Stimulated activated naive CD8-positive, alpha-beta T cell treated with anti-CD3 and anti-CD28 coated beads, Interleukin-15, amount 100 ng/mL, for 72 hours (primary cell): Measurements from ENCODE around the gene XXYLT1.

Experiments used
- ATAC-seq: fragments of 150-1000 bp; cut with Tn5 transposase; 2 replicates; pipeline ENCODE4 v1.10.0; 2021; ENCODE audit warnings: mild to moderate bottlenecking, moderate library complexity
- DNase-seq, 2 donors: peaks; one replicate each; pipeline ENCODE4 v3.0.0; 2021 to 2022
- H3K27ac Mint-ChIP-seq, 2 donors: one replicate each; pipeline ENCODE4 v1.8.0; 2022; ENCODE audit warnings: mild to moderate bottlenecking in 2 of 2, mixed read lengths in 2 of 2, moderate library complexity in 2 of 2
- H3K27me3 Mint-ChIP-seq: one replicate; pipeline ENCODE4 v1.8.0; 2022; ENCODE audit warnings: mixed read lengths
- H3K4me1 Mint-ChIP-seq: one replicate; pipeline ENCODE4 v1.8.0; 2022; ENCODE audit warnings: mild to moderate bottlenecking, mixed read lengths
- H3K4me3 Mint-ChIP-seq, 2 donors: one replicate each; pipeline ENCODE4 v1.8.0; 2022; ENCODE audit warnings: mild to moderate bottlenecking in 2 of 2, mixed read lengths in 2 of 2, moderate library complexity in 1 of 2
- H3K9me3 Mint-ChIP-seq, 2 donors: one replicate each; pipeline ENCODE4 v1.8.0; 2022; ENCODE audit warnings: mixed read lengths in 2 of 2

The XXYLT1 gene

DNA sequence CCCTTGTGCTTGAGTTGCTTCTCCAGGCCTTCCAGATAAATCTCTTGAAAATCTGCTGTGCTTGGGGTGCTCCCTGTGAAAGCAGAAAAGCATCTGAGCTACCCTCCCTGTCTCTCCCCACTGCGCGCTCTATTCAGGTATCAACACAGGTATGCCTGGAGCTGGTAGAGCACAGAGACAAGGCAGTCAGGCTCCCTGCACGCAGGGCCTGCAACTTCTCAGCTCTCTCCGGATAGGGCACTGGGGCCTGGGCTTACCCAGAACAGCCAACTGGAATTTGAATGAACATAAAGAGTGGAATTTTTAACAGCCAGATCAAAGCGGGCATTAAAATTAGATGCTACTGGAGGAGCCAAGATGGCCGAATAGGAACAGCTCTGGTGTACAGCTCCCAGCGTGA lies 183.6 kb downstream of the XXYLT1 start:
- DNase-seq = no peak
- Mint-ChIP-seq H3K9me3 (no peaks in the 10 kb centered on the region), H3K4me3 (peak overlapping the region; percentile 80 to 81), H3K27ac (peak overlapping the region; percentile 69 to 89), H3K27me3 (no peaks in the 10 kb centered on the region), H3K4me1 (peaks cover 11% of the 10 kb centered on the region)
- peak; percentile 60 for ATAC-seq

DNA sequence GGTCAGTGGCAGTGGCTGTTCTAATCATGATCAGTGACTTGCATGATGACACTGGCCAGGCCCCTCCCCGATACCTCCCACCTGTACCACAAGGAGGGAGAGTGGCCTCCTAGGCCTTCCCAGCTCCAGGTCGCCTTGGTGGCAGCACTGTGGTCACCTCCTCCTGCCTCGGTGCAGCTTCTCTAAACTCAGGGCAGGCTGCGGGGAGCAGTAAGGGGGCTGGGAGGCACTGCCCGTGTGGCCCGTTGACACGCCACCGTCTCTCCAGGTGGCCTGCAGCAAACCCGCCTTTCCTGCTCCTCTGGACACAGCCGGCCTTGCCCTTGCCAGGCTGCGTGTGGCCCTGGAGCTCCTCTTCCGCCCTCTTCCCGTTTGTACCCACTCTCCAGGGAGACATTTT lies 184.1 kb downstream of the XXYLT1 start:
- Mint-ChIP-seq H3K9me3 (no peaks in the 10 kb centered on the region), H3K27me3 (no peaks in the 10 kb centered on the region), H3K4me3 (no peak overlapping the region), H3K4me1 (peaks cover 11% of the 10 kb centered on the region), H3K27ac (no peak overlapping the region)
- DNase-seq = no peak
- ATAC-seq = no peak

DNA sequence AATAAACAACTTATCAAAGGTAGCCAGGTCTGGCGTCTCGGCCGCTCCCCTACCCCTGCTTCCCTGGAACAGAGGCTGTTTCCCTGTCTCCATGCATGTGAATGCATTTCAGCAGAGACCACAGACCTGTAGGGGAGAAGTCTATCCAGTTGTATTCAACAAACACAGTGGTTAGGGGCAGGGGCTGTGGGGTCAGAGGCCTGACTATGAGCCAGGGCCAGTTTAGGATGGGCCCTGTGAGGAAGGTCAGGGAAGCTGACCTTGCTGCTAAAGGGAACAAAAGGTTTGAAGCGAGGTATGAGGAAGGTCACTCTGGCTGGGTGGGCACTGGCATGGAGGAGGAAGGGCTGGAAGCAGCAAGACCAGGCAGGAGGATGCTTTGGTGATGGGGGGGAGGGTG lies 184.6 kb downstream of the XXYLT1 start:
- Mint-ChIP-seq H3K4me1 (peaks cover 11% of the 10 kb centered on the region), H3K4me3 (no peak overlapping the region), H3K9me3 (no peaks in the 10 kb centered on the region), H3K27me3 (no peaks in the 10 kb centered on the region), H3K27ac (no peak overlapping the region)
- ATAC-seq (no peak), DNase-seq (no peak)

DNA sequence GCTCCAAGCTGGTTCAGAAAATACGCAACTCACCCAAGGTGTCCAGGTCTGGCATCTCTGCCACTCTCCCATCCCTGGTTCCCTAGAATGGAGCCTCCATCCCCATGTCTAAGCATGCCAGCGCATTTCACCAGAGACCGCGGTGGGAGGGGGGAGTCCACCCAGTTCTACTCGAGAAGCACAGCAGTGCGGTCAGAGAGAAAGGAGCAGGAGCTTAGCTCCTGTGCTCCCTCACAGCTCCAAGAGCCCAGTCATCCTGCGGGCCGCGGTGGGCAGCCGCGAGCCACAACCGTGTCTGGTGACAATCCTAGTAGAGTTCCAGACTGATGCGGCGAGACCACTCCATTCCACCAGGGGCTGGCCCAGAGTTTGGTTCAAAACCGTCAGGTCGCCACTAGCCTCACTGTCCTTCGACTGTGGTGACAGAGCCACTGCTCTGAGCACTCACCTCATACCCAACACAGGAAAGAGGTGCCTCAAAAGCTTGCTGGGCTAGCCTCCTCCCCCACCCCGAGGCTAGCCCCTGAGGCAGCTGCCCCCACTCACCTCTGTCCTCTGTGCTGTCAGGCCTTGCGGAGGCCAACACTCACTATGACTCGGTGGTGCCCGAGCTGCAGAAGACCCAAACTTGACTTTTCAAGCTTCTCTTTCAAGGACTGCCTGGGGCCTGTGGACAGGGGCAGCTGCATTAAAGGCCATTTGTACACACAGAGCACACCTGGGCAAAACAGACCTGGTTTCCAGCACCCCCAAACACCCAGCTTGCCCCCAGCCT lies 185.4 kb downstream of the XXYLT1 start:
- Mint-ChIP-seq H3K4me3 (no peak overlapping the region), H3K27ac (no peak overlapping the region), H3K27me3 (no peaks in the 10 kb centered on the region), H3K9me3 (no peaks in the 10 kb centered on the region), H3K4me1 (peaks cover 11% of the 10 kb centered on the region)
- no peak for DNase-seq
- ATAC-seq = peak; percentile 39

DNA sequence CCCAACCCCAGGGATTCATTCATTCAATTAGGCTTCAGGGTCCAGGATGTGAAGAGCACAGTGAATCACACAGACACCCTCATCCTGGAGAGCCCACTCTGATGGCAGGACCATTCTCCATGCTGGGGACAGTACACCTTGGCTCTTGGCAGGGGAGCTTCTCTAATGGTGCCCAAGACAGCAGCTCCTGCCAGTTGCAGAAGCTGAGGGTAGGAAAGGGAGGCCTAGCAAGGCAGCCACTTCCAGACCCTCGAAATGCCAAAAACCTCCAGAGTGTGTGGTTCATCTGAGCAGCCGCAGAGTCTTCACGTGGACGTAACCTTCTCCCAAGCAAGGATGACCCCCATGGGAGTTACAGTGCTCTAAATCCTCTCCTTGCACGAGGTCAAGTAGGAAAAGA lies 186.2 kb downstream of the XXYLT1 start:
- no peak for ATAC-seq
- Mint-ChIP-seq H3K27ac (no peak overlapping the region), H3K9me3 (no peaks in the 10 kb centered on the region), H3K4me3 (no peak overlapping the region), H3K27me3 (no peaks in the 10 kb centered on the region), H3K4me1 (peaks cover 16% of the 10 kb centered on the region)
- DNase-seq = no peak

DNA sequence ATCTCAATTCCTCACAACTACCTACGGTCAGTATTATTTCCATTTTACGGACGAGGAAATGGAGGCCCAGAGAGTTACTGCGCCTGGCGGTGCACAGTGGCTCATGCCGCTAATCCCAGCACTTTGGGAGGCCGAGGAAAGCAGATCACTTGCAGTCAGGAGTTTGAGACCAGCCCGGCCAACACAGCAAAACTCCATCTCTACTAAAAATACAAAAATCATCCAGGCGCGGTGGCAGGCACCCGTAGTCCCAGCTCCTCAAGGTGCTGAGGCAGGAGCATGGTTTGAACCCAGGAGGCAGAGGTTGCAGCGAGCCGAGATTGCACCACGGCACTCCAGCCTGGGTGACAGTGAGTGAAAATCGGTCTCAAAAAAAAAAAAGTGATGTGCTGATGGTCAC lies 187.3 kb downstream of the XXYLT1 start:
- no peak overlapping the region for H3K4me3 Mint-ChIP-seq
- peaks cover 18% of the 10 kb centered on the region for H3K4me1 Mint-ChIP-seq
- DNase-seq (no peak), ATAC-seq (no peak)
- H3K27me3 Mint-ChIP-seq = no peaks in the 10 kb centered on the region
- peak overlapping the region in 1 of 2 donors; percentile 16 for H3K27ac Mint-ChIP-seq
- H3K9me3 Mint-ChIP-seq = no peaks in the 10 kb centered on the region

DNA sequence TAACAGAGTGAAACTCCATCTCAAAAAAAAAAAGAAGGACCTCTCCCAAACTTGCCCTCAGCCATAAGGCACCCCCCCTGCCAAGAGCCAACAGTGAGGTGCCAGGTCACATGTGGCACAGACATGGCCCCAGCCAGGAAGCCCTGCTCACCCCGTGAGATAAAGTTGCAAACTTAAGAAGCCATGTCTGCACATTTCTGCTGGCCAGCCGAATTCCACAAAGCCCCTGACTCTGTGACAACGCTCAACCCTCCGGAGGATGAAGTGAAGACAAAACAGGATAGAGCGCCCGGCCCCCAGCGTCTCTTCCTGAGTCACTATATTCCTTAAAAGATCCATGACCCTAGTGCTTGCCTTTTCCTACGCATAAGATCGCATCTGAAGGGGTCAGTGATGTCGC lies 188.1 kb downstream of the XXYLT1 start:
- H3K27me3 Mint-ChIP-seq = no peaks in the 10 kb centered on the region
- no peak overlapping the region for H3K27ac Mint-ChIP-seq
- ATAC-seq = no peak
- H3K4me3 Mint-ChIP-seq = no peak overlapping the region
- DNase-seq = no peak
- no peaks in the 10 kb centered on the region for H3K9me3 Mint-ChIP-seq
- H3K4me1 Mint-ChIP-seq = peaks cover 15% of the 10 kb centered on the region

DNA sequence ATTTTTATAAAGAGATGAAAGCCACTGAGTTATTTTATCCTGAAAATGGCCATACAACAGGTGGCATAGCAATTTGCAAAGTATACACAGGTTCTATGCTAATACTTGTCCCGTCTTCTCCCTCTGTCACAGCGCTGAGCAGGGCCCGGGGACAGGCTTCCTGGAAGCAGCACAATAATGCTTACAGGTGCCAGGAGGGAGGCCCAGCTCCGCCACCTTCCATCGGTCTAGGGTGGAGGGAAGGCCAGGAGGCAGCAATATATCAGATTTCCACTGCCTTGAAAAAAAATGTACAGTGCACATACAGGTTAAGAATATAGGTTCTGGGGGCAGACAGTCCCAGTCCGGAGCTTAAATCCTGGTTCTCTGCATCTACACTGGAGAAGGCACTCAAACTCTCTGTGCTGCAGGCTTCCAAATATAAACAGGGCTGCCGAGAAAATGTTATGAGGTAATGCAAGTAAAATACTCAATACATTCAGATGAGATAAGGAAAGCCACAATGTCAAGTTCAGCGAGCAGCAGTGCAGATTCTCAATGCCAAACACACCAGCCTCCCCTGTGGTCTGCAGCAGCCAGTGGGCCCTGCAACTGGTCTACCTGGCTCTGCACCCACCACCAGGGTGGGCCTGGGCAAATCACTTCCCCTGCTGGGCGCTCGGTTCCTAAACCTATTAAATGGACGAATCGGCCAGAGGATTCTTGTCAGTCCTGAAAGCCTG lies 189.6 kb downstream of the XXYLT1 start:
- ATAC-seq = no peak
- Mint-ChIP-seq H3K27ac (peak overlapping the region in 1 of 2 donors; percentile 79), H3K4me3 (no peak overlapping the region), H3K27me3 (no peaks in the 10 kb centered on the region), H3K9me3 (no peaks in the 10 kb centered on the region), H3K4me1 (peaks cover 14% of the 10 kb centered on the region)
- DNase-seq = no peak

DNA sequence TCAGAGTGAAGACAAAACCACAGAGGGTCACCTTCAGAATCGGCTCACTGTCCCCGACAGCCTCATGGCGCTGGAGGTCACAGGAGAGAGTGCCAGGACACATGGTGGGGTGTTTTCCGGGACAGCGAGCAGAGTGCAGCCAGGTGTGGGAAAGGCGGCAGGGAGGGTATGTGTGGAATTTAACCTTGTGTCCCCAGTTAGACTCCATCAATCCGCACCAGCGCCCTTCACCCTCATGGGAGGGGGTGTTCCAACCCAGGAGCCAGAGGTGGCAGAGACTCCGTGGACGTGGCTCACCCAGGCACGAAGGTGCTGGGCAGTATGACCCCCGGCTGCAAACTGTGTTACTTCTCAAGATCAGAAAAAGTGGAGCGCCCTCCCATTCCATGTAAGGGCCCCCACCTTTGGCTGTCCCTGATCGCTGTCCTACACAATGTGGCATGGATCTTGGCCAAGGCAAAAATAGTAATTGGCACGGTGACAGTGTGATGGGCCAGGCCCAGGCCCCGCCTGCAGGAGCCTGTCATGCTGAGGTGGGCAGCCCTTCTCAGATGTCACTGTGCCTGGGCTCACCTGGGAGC lies 190.3 kb downstream of the XXYLT1 start:
- Mint-ChIP-seq H3K27ac (no peak overlapping the region), H3K9me3 (no peaks in the 10 kb centered on the region), H3K27me3 (no peaks in the 10 kb centered on the region), H3K4me1 (peaks cover 18% of the 10 kb centered on the region), H3K4me3 (no peak overlapping the region)
- DNase-seq = no peak
- ATAC-seq = no peak

DNA sequence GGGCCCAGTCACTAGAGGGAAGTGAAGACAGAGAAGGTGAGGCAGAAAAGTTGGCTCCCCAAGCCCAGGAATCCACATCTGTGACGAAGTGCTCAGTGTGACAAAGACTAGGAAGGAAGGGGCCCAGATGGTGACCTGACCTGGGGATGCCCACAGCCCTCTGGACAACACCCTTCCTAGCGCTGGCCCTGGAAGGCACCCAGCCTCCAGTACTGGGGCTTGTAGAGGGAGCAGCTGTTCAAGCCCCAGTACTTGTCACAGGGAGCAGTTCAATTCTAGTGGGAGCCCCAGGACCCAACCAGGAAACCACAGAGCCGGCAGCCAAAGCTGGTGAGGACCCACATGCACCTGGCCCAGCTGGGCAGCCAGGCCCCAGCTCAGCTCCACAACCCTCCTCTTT lies 190.8 kb downstream of the XXYLT1 start:
- ATAC-seq (no peak), DNase-seq (no peak)
- Mint-ChIP-seq H3K4me3 (no peak overlapping the region), H3K27me3 (no peaks in the 10 kb centered on the region), H3K9me3 (no peaks in the 10 kb centered on the region), H3K27ac (no peak overlapping the region), H3K4me1 (peaks cover 19% of the 10 kb centered on the region)

DNA sequence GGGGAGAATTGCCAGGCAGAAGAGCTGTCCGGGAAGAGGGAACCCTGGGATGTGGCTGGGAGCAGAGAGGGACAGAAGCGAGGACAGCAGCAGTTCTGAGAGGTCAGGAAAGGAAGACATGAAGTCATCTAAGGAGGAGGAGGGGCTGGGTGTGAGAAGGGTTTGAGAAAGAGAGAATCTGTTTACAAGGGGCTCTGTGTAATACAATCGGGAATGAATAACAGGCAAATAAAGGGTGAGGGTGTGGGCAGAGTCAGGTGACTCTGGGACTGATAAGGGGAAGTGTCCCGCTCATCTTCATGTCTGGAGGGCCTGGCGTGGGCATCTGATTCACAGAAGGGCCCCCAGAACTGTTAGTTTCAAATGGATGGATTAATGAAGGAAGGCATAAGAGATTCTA lies 191.3 kb downstream of the XXYLT1 start:
- ATAC-seq (no peak), DNase-seq (no peak)
- H3K4me1 Mint-ChIP-seq = peaks cover 19% of the 10 kb centered on the region
- peak overlapping the region; percentile 10 to 83 for H3K27ac Mint-ChIP-seq
- H3K9me3 Mint-ChIP-seq = no peaks in the 10 kb centered on the region
- H3K27me3 Mint-ChIP-seq = no peaks in the 10 kb centered on the region
- no peak overlapping the region for H3K4me3 Mint-ChIP-seq

DNA sequence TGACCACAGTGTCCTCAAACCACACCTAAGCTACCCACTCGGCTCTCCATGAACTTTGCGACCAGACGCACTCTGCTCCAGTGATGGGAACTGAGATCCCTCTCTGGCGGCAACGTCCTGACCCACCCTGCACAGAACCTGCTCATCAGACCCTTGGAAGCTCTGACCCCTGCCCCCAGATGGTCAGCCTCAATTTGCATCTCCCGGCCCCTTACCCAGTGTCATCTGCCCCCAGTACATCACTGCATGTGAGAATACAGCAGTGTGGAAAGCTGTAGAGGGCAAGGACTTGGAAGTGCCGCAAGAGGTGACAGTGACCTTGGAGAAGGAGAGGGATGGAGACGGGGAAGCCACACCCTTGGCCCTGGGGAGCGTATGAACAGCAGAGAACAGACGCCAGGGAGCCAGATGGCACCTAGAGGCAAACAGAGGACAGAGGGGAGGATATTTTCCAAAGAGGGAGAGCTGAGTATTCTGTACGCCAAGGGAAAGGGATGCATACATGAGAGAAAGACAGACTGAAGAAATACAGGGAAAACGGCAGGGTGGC lies 192.0 kb downstream of the XXYLT1 start:
- Mint-ChIP-seq H3K9me3 (no peaks in the 10 kb centered on the region), H3K27me3 (no peaks in the 10 kb centered on the region), H3K27ac (no peak overlapping the region), H3K4me3 (no peak overlapping the region), H3K4me1 (peaks cover 19% of the 10 kb centered on the region)
- ATAC-seq (no peak), DNase-seq (no peak)

DNA sequence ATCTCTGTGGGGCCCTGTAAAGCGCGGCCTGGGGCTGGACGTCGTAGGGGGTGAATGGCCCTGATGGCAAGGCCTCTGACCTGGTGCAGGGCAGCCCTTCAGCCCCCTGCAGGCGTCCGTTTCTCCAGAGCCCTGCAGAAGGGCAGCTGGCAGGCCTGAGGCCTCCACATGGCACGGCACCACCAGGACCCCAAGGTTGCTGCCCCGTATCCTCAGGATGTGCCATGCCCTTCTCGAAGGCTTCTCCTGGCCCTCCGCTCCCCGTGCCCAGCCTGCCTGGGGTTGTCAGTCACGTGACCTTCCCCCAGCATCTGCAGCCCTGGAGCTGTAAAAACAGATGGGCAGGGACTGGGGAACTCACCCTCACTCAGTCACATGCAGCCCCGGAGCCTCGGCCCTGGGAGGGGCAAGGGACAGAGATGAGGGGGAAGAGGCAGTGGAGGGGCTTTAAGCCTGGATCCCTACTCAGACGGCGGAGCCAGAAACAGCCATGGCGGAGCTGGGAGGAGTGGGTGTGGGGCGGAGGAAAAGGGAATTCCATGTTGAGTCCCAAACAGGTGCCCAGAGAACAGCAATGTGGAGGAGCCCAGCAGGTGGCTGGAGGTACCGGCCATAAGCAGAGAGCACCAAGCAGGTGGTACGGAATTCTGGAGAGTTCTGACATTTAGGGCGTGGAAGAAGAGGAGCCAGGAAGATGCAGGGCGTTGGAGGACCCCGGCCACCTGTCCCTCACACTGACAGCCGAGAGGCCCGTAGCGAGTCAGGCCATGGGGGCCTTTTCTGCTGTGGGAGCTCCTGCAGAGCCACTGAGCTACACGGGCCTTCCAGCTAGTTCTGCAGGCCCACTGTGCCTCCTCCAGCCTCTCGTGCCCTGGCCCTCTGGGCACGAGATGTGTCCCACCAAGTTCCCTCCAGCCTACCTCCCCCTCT lies 193.1 kb downstream of the XXYLT1 start:
- no peak for ATAC-seq
- H3K27ac Mint-ChIP-seq = no peak overlapping the region
- DNase-seq = no peak
- H3K4me1 Mint-ChIP-seq = peaks cover 19% of the 10 kb centered on the region
- no peaks in the 10 kb centered on the region for H3K9me3 Mint-ChIP-seq
- H3K4me3 Mint-ChIP-seq = no peak overlapping the region
- no peaks in the 10 kb centered on the region for H3K27me3 Mint-ChIP-seq

DNA sequence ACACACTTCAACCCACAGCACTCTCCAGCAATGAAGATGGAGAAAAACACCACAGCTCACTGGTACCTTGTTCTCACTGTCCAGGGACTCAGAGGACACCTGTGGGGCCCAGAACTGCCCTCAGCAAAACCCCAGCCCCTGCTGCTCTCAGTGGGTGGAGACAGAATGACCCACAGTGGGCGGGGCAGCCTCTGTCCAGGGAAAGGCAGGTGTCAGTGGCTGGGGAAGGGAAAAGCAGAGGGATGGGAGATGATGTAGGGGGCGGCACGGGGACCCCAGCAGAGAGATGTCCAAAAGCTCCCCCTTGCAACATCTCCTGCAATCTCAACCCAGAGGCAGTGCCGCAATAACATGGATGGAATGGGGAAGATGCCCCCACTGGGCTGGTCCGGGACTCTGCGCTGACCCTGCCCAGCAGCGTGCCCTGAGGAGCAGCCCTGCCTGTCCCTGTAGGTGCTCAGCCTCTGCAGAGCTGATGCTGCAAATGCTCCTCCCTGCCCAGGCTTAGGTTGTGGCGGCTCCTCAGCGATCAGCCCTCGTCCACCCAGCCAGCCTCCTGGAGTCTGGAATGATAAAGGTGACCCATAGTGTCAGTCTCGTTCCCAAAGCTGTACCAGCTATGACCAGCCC lies 193.9 kb downstream of the XXYLT1 start:
- Mint-ChIP-seq H3K27ac (no peak overlapping the region), H3K4me3 (no peak overlapping the region), H3K27me3 (no peaks in the 10 kb centered on the region), H3K4me1 (peaks cover 19% of the 10 kb centered on the region), H3K9me3 (no peaks in the 10 kb centered on the region)
- no peak for ATAC-seq
- no peak for DNase-seq
